BE2C (cell line): Measurements from ENCODE around the gene IMP4.

Source experiments
- DNase-seq: peaks from one replicate; pipeline ENCODE4 v3.0.0-alpha.2; 2020
- H3K27me3 ChIP-seq: fragments of 250-450 bp; sonication (Bioruptor Pico); 2 replicates; pipeline ENCODE4 v1.5.1; 2020; ENCODE audit warnings: mild to moderate bottlenecking
- H3K36me3 ChIP-seq: fragments of 250-450 bp; sonication (Bioruptor Pico); 2 replicates; pipeline ENCODE4 v1.5.1; 2020; ENCODE audit warnings: mild to moderate bottlenecking
- H3K4me1 ChIP-seq: fragments of 250-450 bp; sonication (Bioruptor Pico); 2 replicates; pipeline ENCODE4 v1.5.1; 2020
- H3K4me3 ChIP-seq: 2 replicates; pipeline ENCODE4 v1.5.1; 2011; ENCODE audit warnings: low read depth, low read length
- H3K9me3 ChIP-seq: fragments of 250-450 bp; sonication (Bioruptor Pico); 2 replicates; pipeline ENCODE4 v1.5.1; 2020
- CTCF ChIP-seq: IDR thresholded peaks from 2 replicates; pipeline ENCODE4 v1.5.1; 2012; ENCODE audit warnings: mild to moderate bottlenecking, low read depth, low read length

Gene IMP4

GRCh38 chr2:130334026-130334425, 8.7 kb upstream of the IMP4 start:
- Histone ChIP-seq H3K36me3 (no peaks in the 10 kb centered on the region), H3K4me1 (no peaks in the 10 kb centered on the region; the same call in 1 of the 2 replicates), H3K4me3 (no peak overlapping the region), H3K9me3 (no peaks in the 10 kb centered on the region), H3K27me3 (no peaks in the 10 kb centered on the region)
- no peak for DNase-seq
- no peak for TF ChIP-seq CTCF

GRCh38 chr2:130335226-130335625, 7.5 kb upstream of the IMP4 start:
- DNase-seq = no peak
- no peaks in the 10 kb centered on the region for H3K36me3 ChIP-seq
- H3K27me3 ChIP-seq = no peaks in the 10 kb centered on the region
- no peaks in the 10 kb centered on the region for H3K9me3 ChIP-seq
- no peak for TF ChIP-seq CTCF
- H3K4me1 ChIP-seq = no peaks in the 10 kb centered on the region; the same call in 1 of the 2 replicates
- H3K4me3 ChIP-seq = no peak overlapping the region

- TF ChIP-seq CTCF = no peak
- no peaks in the 10 kb centered on the region for H3K36me3 ChIP-seq
- H3K4me3 ChIP-seq = peak overlapping the region; percentile 59
- H3K4me1 ChIP-seq = no peaks in the 10 kb centered on the region; the same call in 1 of the 2 replicates
- no peaks in the 10 kb centered on the region for H3K27me3 ChIP-seq
- H3K9me3 ChIP-seq = no peaks in the 10 kb centered on the region
- peak; percentile 34 for DNase-seq
Observed at GRCh38 chr2:130336150-130336876, 6.4 kb upstream of the IMP4 start.

GRCh38 chr2:130336877-130337734, 5.6 kb upstream of the IMP4 start:
- H3K27me3 ChIP-seq = no peaks in the 10 kb centered on the region
- TF ChIP-seq CTCF = no peak
- H3K9me3 ChIP-seq = no peaks in the 10 kb centered on the region
- H3K4me1 ChIP-seq = no peaks in the 10 kb centered on the region; the same call in 1 of the 2 replicates
- H3K4me3 ChIP-seq = peak overlapping the region; percentile 60
- no peaks in the 10 kb centered on the region for H3K36me3 ChIP-seq
- peak; percentile 74 for DNase-seq

- Histone ChIP-seq H3K4me1 (no peaks in the 10 kb centered on the region; the same call in 1 of the 2 replicates), H3K4me3 (peak overlapping the region; percentile 60), H3K36me3 (no peaks in the 10 kb centered on the region), H3K27me3 (no peaks in the 10 kb centered on the region), H3K9me3 (no peaks in the 10 kb centered on the region)
- TF ChIP-seq CTCF = no peak
- DNase-seq = no peak
Observed at GRCh38 chr2:130337735-130338325, 4.9 kb upstream of the IMP4 start.
